Measurements from ENCODE around the gene UCHL5.
A peak's percentile ranks its signal among the peaks of the same experiment; 100 is the strongest.

The UCHL5 gene, protein sequence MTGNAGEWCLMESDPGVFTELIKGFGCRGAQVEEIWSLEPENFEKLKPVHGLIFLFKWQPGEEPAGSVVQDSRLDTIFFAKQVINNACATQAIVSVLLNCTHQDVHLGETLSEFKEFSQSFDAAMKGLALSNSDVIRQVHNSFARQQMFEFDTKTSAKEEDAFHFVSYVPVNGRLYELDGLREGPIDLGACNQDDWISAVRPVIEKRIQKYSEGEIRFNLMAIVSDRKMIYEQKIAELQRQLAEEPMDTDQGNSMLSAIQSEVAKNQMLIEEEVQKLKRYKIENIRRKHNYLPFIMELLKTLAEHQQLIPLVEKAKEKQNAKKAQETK

DNA sequence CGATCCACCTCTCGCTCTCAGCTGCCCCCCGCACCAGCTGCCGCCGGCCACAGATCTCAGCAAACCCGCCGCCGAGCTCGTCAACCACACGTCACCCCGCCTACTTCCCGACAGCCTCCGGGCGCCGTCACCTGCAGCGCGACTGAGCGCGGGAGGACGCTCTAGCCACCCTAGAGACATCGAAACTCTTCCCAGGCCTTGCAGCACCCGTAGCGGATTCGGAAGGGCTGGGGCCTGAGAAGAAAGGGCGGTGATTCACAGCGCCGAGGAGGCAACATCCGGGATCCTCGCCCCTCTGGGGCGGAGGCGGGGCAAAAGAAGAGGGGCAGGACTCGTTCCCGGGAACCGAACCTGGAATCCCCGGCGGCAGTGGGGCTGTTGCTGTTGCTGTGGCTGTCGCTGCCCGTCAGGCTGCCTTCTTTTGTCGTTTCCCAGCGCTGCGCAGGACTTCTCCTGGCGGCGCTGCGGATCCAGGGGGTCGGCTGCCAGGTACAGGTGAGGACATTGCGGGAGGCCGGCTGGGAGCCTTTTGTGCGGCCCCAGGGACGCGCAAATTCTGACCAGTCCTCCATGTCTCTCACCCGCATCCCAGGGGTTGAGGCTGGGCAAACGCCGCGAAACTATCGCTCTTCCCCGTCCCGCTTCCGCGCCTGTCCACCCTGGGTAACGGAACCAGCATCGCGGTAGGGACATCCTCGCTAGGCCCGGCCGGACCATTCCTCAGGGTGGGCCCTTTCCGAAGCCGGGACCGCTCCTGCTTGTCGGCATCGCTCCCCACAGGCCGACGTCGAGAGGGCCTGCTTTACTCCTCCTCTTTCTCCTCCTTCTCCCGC lies at the start of gene UCHL5, which contains the start of gene RO60:
Gene UCHL5 (minus strand): TSS at position 79 of the 833 bp plus-strand sequence. CDS start 100 bp downstream, outside the sequence.
Gene RO60 (plus strand): TSS at position 331 of the 833 bp plus-strand sequence. CDS start 9,443 bp downstream, outside the sequence.
- peak within 1 kb of the TSS; percentile 97 for H3K27ac ChIP-seq
- TF ChIP-seq, protein P1, sequence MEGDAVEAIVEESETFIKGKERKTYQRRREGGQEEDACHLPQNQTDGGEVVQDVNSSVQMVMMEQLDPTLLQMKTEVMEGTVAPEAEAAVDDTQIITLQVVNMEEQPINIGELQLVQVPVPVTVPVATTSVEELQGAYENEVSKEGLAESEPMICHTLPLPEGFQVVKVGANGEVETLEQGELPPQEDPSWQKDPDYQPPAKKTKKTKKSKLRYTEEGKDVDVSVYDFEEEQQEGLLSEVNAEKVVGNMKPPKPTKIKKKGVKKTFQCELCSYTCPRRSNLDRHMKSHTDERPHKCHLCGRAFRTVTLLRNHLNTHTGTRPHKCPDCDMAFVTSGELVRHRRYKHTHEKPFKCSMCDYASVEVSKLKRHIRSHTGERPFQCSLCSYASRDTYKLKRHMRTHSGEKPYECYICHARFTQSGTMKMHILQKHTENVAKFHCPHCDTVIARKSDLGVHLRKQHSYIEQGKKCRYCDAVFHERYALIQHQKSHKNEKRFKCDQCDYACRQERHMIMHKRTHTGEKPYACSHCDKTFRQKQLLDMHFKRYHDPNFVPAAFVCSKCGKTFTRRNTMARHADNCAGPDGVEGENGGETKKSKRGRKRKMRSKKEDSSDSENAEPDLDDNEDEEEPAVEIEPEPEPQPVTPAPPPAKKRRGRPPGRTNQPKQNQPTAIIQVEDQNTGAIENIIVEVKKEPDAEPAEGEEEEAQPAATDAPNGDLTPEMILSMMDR (IDR thresholded peaks at IDR 0.05): no peak
- no peak for TF ChIP-seq ZFX (IDR thresholded peaks at IDR 0.05; ENCODE audit: borderline replicate concordance)

DNA sequence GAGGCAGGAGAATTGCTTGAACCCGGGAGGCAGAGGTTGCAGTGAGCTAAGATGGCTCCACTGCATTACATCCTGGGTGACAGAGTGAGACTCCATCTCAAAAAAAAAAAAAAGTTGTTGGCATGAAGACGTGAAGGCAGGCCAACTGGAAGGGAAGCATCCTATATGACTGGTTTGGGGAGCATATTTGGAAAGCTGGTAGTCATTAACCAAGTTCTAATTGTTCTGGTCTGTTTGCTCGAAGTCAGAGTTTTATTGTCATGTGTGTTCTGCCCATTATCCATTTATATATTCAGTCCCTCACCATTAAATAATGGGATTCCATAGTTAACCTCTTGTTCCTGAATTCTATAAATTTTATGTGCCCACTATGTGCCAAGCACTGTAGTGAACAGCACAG lies 49.3 kb upstream of the UCHL5 start:
- TF ChIP-seq ZFX (IDR thresholded peaks at IDR 0.05; ENCODE audit: borderline replicate concordance): no peak
- TF ChIP-seq, protein P1 (IDR thresholded peaks at IDR 0.05): no peak
- no peak overlapping the region for H3K27ac ChIP-seq

DNA sequence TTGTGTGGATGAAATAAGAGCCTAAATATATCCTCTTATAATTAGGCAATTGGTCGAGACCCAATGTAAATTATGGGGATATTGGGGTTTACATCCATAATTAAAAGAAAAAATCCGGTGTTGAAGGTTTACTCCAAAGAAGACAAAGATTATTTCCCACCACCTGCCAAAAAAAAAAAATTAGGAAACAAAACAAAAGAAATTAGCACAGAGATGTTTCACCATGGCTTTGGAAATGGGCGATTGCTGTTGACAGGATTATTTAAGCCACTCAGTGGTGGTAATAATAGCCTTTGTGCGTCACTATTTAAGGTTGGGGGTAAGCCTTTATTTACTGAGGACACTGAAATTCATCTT lies 46.6 kb upstream of the UCHL5 start:
- TF ChIP-seq, protein P1 (IDR thresholded peaks at IDR 0.05): no peak
- no peak for TF ChIP-seq ZFX (IDR thresholded peaks at IDR 0.05; ENCODE audit: borderline replicate concordance)
- H3K27ac ChIP-seq: peak overlapping the region; percentile 89

DNA sequence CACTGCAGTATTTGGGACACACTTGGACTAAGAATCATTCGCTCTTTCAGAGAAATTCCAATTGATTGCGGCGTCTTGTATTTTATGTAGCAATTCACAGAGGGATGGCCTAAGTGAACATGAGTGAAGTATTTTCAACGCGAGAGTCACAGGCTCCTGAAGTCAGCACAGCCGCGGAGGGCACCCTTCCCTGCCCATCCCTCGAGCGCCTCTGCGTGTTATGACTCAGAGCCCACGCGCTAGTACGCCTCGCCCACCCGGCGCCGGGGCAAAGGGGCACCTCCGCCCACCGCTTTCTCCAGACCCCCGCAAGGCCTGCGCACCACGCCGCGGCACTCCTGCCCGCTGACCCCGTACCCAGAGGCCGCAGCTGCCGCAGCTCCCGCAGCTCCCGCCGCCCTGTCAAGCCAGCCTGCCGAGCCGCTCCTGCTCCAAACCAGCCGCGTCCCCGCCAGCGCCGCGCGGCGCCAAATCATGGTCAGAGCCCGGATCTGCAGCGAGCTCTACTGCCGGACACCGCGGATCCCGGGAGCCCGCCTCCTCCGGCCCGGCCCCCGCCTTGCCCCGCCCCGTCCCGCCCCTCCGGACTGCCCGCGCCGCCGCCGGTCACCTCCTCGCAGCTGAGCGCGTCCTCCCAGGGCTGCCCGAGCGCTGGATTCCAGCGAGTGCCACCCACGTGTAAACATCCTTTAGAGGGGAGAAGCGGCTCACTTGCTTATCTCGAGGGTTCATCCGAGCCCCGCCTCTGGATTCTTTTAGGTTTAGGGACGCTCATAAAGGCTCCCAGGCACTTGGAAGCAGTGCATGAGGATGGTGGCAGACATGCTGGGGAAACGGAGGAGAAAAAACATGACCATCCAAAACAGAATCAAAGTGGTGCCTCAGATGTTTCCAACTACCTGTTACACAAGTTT lies 46.0 kb upstream of the UCHL5 start, which contains the start of gene GLRX2:
Gene GLRX2 (minus strand): TSS at position 508 of the 914 bp plus-strand sequence. CDS start 32 bp downstream, at position 476.
- peak within 1 kb of the TSS; percentile 89 for H3K27ac ChIP-seq
- TF ChIP-seq, protein P1 (IDR thresholded peaks at IDR 0.05): peak; percentile 49
- no peak for TF ChIP-seq ZFX (IDR thresholded peaks at IDR 0.05; ENCODE audit: borderline replicate concordance)

DNA sequence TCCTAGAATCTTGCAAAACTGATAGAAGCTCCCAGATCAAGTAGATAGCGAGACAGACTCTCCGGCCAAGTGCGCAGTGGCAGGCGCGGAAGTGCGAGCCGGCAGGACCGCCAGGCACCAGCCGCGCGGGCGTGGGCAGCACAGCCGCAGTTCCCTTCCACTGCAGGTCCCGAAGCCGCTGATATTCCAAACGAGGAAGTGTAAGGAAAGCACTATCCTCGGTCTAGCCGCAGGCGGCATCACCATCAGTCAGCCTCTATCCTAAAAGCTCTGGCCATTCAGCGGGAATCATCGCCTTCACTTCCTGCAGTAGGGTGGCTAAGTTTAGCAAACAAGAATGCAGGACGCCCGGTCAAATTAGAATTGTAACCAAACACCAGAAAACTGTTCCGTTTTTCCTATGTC lies 45.3 kb upstream of the UCHL5 start:
- TF ChIP-seq ZFX (IDR thresholded peaks at IDR 0.05; ENCODE audit: borderline replicate concordance): no peak
- TF ChIP-seq, protein P1 (IDR thresholded peaks at IDR 0.05): no peak
- peak overlapping the region; percentile 89 for H3K27ac ChIP-seq

DNA sequence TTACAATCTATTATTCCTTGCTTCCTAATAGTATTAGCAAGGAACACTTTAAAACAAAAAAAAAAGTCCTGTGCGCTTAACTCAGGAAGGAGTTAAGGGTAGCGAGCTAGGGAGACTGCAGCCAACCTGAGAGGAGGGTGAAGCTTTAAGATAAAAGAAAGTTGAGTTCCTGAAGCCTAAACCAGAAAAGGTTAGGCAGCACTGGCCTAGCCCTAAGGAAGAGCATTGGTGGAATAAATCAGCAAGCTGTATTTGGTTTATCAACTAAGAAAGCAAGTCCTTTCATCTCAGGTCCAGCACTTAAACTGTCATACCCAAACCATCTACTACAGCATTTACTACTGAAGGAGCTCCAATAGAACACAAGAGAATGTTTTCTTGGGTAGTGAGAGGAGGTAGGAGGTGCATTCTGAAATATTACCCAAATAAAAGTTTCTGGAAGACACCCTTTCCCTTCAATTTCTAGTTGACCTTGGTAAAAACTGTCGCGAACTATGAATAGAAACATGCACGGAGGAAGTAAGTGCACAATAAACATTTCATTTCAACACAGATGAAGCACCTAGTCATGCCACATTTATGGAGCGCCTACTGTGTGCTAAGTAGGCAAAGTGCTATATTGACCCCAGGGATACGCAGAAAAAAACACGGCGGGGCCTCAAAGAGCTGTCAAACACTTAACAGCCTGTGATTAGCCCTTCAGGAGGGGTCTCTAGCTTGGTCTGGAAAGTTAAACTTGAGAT lies 44.8 kb upstream of the UCHL5 start:
- TF ChIP-seq, protein P1 (IDR thresholded peaks at IDR 0.05): no peak
- TF ChIP-seq ZFX (IDR thresholded peaks at IDR 0.05; ENCODE audit: borderline replicate concordance): no peak
- peak overlapping the region; percentile 89 for H3K27ac ChIP-seq
